Gastroesophageal sphincter (tissue), 3 donors: ENCODE results near the gene TRIM8.

Source experiments
- EP300 ChIP-seq: sonication (generic); formaldehyde crosslinking; IDR thresholded peaks from one replicate; pipeline ENCODE4 v1.6.1; 2017; ENCODE audit warnings: antibody characterized with exemption, mild to moderate bottlenecking
- POLR2A ChIP-seq, 2 donors: fragments of 450-650 bp; IDR thresholded peaks; one replicate each; pipeline ENCODE4 v1.6.1; 2017; ENCODE audit warnings: antibody characterized with exemption in 2 of 2, mild to moderate bottlenecking in 2 of 2, moderate library complexity in 1 of 2
- POLR2AphosphoS5 ChIP-seq: sonication (generic); formaldehyde crosslinking; IDR thresholded peaks from one replicate; pipeline ENCODE4 v1.6.1; 2017; ENCODE audit warnings: antibody characterized with exemption
- TF ChIP-seq, protein P1 (sequence below), 4 experiments: fragments of 200-600 bp in 2 of 4; fragments of 450-650 bp in 2 of 4; sonication (generic) in 1 of 4; IDR thresholded peaks; one replicate each; pipeline ENCODE4 v1.5.1; 2017 to 2019; ENCODE audit warnings: antibody characterized with exemption in 4 of 4, mild to moderate bottlenecking in 2 of 4, moderate library complexity in 2 of 4

- TF ChIP-seq, protein P1, sequence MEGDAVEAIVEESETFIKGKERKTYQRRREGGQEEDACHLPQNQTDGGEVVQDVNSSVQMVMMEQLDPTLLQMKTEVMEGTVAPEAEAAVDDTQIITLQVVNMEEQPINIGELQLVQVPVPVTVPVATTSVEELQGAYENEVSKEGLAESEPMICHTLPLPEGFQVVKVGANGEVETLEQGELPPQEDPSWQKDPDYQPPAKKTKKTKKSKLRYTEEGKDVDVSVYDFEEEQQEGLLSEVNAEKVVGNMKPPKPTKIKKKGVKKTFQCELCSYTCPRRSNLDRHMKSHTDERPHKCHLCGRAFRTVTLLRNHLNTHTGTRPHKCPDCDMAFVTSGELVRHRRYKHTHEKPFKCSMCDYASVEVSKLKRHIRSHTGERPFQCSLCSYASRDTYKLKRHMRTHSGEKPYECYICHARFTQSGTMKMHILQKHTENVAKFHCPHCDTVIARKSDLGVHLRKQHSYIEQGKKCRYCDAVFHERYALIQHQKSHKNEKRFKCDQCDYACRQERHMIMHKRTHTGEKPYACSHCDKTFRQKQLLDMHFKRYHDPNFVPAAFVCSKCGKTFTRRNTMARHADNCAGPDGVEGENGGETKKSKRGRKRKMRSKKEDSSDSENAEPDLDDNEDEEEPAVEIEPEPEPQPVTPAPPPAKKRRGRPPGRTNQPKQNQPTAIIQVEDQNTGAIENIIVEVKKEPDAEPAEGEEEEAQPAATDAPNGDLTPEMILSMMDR (IDR thresholded peaks at IDR 0.05) = no peak
- no peak for TF ChIP-seq POLR2AphosphoS5
- no peak for TF ChIP-seq EP300
- TF ChIP-seq POLR2A (IDR thresholded peaks at IDR 0.05) = no peak
Observed at GRCh38 chr10:102613286-102613685, 31.0 kb upstream of the TRIM8 start.
